Measurements from ENCODE around the gene DCAKD.

DCAKD gene

GRCh38 chr17:44998646-44999045 lies 52.8 kb downstream of the DCAKD start:
- DNase-seq: no peak

GRCh38 chr17:44997733-44998520 lies 53.5 kb downstream of the DCAKD start:
- no peak for DNase-seq

GRCh38 chr17:44996304-44996703 lies 55.1 kb downstream of the DCAKD start:
- no peak for DNase-seq

- no peak for DNase-seq
These were observed 55.9 kb downstream of the DCAKD start for GRCh38 chr17:44995436-44996001.

- no peak for DNase-seq
These were observed 59.0 kb downstream of the DCAKD start for GRCh38 chr17:44992242-44992939.

GRCh38 chr17:44990994-44991393 lies 60.4 kb downstream of the DCAKD start:
- no peak for DNase-seq

- no peak for DNase-seq
These were observed 61.8 kb downstream of the DCAKD start for GRCh38 chr17:44989552-44990138.

- DNase-seq: no peak
These were observed 63.1 kb downstream of the DCAKD start for GRCh38 chr17:44988044-44988942.

GRCh38 chr17:44983563-44983962 lies 67.9 kb downstream of the DCAKD start:
- no peak for DNase-seq

- no peak for DNase-seq
These were observed 69.2 kb downstream of the DCAKD start for GRCh38 chr17:44982113-44982702.

- DNase-seq: no peak
These were observed 70.0 kb downstream of the DCAKD start for GRCh38 chr17:44981221-44981968.

GRCh38 chr17:44979426-44979995 lies 71.9 kb downstream of the DCAKD start:
- no peak for DNase-seq

GRCh38 chr17:44978807-44979206 lies 72.6 kb downstream of the DCAKD start:
- no peak for DNase-seq

GRCh38 chr17:44977814-44978550 lies 73.5 kb downstream of the DCAKD start:
- DNase-seq: no peak

- DNase-seq: no peak
These were observed 74.4 kb downstream of the DCAKD start for GRCh38 chr17:44977065-44977464.

GRCh38 chr17:44976206-44976605 lies 75.2 kb downstream of the DCAKD start:
- no peak for DNase-seq

Data from 8988T (cell line).